Thyroid gland (tissue), 4 donors: ENCODE measurements around the gene AMMECR1L.

ENCODE experiments used
- POLR2A ChIP-seq, 2 donors: fragments of 450-650 bp; IDR thresholded peaks; one replicate each; pipeline ENCODE4 v1.6.1; 2017; ENCODE audit warnings: antibody characterized with exemption in 2 of 2, mild to moderate bottlenecking in 2 of 2, moderate library complexity in 1 of 2
- TF ChIP-seq, protein P1 (sequence below), 6 experiments: fragments of 200-600 bp in 3 of 6; fragments of 450-650 bp in 3 of 6; sonication (generic) in 3 of 6; IDR thresholded peaks; one replicate each; pipeline ENCODE4 v1.5.1; 2016 to 2019; ENCODE audit warnings: antibody characterized with exemption in 6 of 6, mild to moderate bottlenecking in 2 of 6, inconsistent platforms in 1 of 6, moderate library complexity in 1 of 6

DNA sequence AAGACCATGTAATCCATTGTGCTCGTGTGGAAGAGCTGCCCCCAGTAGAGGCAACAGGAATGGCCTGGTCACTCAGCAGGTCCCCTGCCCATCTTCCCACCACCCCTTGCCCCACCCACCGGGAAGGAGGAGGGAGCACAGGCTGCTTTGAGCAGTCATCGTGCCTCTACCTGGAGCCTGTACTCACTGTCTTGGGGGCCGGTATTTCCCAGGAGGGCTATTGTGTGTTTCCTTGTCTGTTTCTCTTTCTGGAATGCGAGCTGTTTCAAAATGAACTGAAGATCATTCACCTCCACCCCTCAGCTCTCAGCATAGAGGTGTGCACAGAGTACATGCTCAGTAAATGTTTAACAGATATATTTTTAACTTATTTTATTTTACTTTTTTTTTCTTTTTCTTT, 7.7 kb upstream of the AMMECR1L start:
- no peak for TF ChIP-seq POLR2A (IDR thresholded peaks at IDR 0.05)
- TF ChIP-seq, protein P1, sequence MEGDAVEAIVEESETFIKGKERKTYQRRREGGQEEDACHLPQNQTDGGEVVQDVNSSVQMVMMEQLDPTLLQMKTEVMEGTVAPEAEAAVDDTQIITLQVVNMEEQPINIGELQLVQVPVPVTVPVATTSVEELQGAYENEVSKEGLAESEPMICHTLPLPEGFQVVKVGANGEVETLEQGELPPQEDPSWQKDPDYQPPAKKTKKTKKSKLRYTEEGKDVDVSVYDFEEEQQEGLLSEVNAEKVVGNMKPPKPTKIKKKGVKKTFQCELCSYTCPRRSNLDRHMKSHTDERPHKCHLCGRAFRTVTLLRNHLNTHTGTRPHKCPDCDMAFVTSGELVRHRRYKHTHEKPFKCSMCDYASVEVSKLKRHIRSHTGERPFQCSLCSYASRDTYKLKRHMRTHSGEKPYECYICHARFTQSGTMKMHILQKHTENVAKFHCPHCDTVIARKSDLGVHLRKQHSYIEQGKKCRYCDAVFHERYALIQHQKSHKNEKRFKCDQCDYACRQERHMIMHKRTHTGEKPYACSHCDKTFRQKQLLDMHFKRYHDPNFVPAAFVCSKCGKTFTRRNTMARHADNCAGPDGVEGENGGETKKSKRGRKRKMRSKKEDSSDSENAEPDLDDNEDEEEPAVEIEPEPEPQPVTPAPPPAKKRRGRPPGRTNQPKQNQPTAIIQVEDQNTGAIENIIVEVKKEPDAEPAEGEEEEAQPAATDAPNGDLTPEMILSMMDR (IDR thresholded peaks at IDR 0.05) = no peak
